ENCODE results near the gene MCCC2. TPM values are rescaled to one million over a fixed set of nuclear protein-coding genes. Genes with fewer than 3 reads are reported as not detected.

Gene MCCC2
- total and polyA plus RNA-seq, 2 experiments from 2014 or later: 18.6 to 34.2 TPM

DNA sequence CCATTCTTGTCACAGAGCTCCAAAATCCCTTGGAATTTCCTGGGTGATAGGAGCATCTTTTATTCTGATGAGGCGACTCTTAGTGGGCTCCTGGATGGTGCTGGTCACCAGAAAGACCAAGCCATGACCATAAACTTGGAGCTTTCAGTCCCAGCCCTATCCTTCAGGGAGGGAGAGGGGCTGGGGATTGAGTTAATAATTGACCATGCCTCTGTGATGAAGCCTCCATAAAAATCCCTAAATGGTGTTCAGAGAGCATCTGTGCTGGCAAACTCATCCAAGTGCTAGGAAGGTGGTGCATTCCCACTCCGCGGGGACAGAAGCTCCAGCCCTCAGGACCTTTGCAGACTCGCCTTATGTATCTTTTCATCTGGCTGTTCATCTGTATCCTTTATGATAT is 28.7 kb downstream of the MCCC2 start:
- H2AFZ ChIP-seq: no peak overlapping the region
- H3K4me3 ChIP-seq: no peak overlapping the region
- no peaks in the 10 kb centered on the region for H3K36me3 ChIP-seq (replicated peaks; ENCODE audit: insufficient read depth, low read depth)
- no peaks in the 10 kb centered on the region for H3K27me3 ChIP-seq
- no peak for TF ChIP-seq EZH2 (IDR thresholded peaks at IDR 0.05; ENCODE audit: borderline replicate concordance)
- TF ChIP-seq, protein P1, sequence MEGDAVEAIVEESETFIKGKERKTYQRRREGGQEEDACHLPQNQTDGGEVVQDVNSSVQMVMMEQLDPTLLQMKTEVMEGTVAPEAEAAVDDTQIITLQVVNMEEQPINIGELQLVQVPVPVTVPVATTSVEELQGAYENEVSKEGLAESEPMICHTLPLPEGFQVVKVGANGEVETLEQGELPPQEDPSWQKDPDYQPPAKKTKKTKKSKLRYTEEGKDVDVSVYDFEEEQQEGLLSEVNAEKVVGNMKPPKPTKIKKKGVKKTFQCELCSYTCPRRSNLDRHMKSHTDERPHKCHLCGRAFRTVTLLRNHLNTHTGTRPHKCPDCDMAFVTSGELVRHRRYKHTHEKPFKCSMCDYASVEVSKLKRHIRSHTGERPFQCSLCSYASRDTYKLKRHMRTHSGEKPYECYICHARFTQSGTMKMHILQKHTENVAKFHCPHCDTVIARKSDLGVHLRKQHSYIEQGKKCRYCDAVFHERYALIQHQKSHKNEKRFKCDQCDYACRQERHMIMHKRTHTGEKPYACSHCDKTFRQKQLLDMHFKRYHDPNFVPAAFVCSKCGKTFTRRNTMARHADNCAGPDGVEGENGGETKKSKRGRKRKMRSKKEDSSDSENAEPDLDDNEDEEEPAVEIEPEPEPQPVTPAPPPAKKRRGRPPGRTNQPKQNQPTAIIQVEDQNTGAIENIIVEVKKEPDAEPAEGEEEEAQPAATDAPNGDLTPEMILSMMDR (IDR thresholded peaks at IDR 0.05; ENCODE audit: poor library complexity): no peak
- no peak for TF ChIP-seq EZH2phosphoT487 (IDR thresholded peaks at IDR 0.05; ENCODE audit: low read depth, severe bottlenecking, unreplicated experiment)
- DNase-seq (ENCODE audit: low spot score): no peak
- no peak overlapping the region for H3K4me2 ChIP-seq
- no peaks in the 10 kb centered on the region for H3K4me1 ChIP-seq (ENCODE audit: insufficient read depth)
- no peaks in the 10 kb centered on the region for H3K9me3 ChIP-seq (ENCODE audit: low read depth)
- H3K9me2 ChIP-seq (replicated peaks; ENCODE audit: insufficient read depth): no peaks in the 10 kb centered on the region
- no peaks in the 10 kb centered on the region for H4K20me1 ChIP-seq (ENCODE audit: insufficient read depth, poor library complexity, severe bottlenecking)
- no peaks in the 10 kb centered on the region for H3K79me2 ChIP-seq
- 89% methylated on average over 4 of the region's 4 CpGs for WGBS (ENCODE audit: low lambda C conversion rate, missing lambda C conversion rate)
- no peak overlapping the region for H3K27ac ChIP-seq

DNA sequence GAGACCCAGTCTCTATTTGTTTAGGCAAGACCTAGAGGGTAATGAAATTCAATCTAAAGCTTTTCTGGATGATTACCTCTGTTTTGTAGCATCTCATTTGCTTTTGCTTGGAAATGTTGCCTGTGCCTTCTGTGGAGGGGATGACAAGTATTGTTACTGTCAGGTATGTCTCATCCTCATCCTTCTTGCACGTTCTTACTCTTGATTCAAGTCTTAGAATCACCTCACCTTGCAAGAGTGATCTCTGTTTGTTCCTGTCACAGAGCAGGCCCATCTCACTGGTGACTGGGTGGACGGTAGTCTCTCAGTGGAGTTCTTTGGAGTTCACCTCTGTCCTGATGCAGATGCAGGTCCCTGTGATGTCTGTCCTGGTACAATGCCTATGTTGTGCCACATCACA is 33.5 kb downstream of the MCCC2 start:
- H4K20me1 ChIP-seq (ENCODE audit: insufficient read depth, poor library complexity, severe bottlenecking): no peaks in the 10 kb centered on the region
- TF ChIP-seq EZH2phosphoT487 (IDR thresholded peaks at IDR 0.05; ENCODE audit: low read depth, severe bottlenecking, unreplicated experiment): no peak
- H3K27me3 ChIP-seq: no peaks in the 10 kb centered on the region
- H3K36me3 ChIP-seq (replicated peaks; ENCODE audit: insufficient read depth, low read depth): no peaks in the 10 kb centered on the region
- no peaks in the 10 kb centered on the region for H3K9me2 ChIP-seq (replicated peaks; ENCODE audit: insufficient read depth)
- no peak for DNase-seq (ENCODE audit: low spot score)
- H3K4me3 ChIP-seq: no peak overlapping the region
- H3K4me1 ChIP-seq (ENCODE audit: insufficient read depth): no peaks in the 10 kb centered on the region
- no peak overlapping the region for H2AFZ ChIP-seq
- no peak overlapping the region for H3K27ac ChIP-seq
- no peaks in the 10 kb centered on the region for H3K79me2 ChIP-seq
- 95% methylated on average over 2 of the region's 2 CpGs for WGBS (ENCODE audit: low lambda C conversion rate, missing lambda C conversion rate)
- H3K4me2 ChIP-seq: no peak overlapping the region
- H3K9me3 ChIP-seq (ENCODE audit: low read depth): no peaks in the 10 kb centered on the region

DNA sequence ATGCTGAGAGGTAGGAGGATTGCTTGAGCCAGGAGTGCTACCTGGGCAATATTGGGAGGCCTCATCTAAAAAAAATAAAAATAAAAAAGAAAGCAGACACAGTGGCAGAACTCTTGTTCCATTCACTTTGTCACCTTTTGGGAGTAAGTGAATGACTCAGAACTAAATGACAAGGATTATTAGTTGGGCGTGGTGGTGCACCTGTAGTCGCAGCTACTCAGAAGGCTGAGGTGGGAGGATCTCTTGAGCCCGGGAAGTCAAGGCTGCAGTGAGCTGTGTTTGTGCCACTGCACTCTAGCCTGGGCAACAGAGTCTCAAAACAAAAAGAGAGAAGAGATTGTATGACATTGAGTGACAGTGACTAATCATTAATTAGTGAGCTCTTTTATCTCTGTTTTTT is 34.1 kb downstream of the MCCC2 start:
- no peak overlapping the region for H3K4me2 ChIP-seq
- no peaks in the 10 kb centered on the region for H4K20me1 ChIP-seq (ENCODE audit: insufficient read depth, poor library complexity, severe bottlenecking)
- 86% methylated on average over 3 of the region's 3 CpGs for WGBS (ENCODE audit: low lambda C conversion rate, missing lambda C conversion rate)
- no peaks in the 10 kb centered on the region for H3K9me2 ChIP-seq (replicated peaks; ENCODE audit: insufficient read depth)
- no peaks in the 10 kb centered on the region for H3K9me3 ChIP-seq (ENCODE audit: low read depth)
- no peak overlapping the region for H3K4me3 ChIP-seq
- TF ChIP-seq EZH2phosphoT487 (IDR thresholded peaks at IDR 0.05; ENCODE audit: low read depth, severe bottlenecking, unreplicated experiment) (no peak), EZH2 (IDR thresholded peaks at IDR 0.05; ENCODE audit: borderline replicate concordance) (no peak)
- TF ChIP-seq, protein P1 (IDR thresholded peaks at IDR 0.05; ENCODE audit: poor library complexity): no peak
- H3K4me1 ChIP-seq (ENCODE audit: insufficient read depth): no peaks in the 10 kb centered on the region
- H3K36me3 ChIP-seq (replicated peaks; ENCODE audit: insufficient read depth, low read depth): no peaks in the 10 kb centered on the region
- no peaks in the 10 kb centered on the region for H3K27me3 ChIP-seq
- no peaks in the 10 kb centered on the region for H3K79me2 ChIP-seq
- no peak for DNase-seq (ENCODE audit: low spot score)
- H2AFZ ChIP-seq: no peak overlapping the region
- no peak overlapping the region for H3K27ac ChIP-seq

DNA sequence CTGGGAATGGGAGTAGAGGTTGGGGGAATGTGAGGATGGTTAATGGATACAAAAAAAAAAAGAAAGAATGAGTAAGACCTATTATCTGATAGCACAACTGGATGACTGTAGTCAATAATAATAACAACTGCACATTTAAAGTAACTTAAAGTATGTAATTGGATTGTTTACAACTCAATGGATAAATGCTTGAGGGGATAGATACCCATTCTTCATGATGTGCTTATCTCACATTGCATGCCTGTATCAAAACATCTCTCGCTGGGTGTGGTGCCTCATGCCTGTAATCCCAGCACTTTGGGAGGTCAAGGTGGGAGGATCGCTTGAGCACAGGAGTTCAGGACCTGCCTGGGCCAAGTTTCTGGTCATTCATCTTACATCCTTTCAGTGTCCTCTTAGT is 34.6 kb downstream of the MCCC2 start:
- Histone ChIP-seq H2AFZ (no peak overlapping the region), H3K4me1 (ENCODE audit: insufficient read depth) (no peaks in the 10 kb centered on the region), H3K9me2 (replicated peaks; ENCODE audit: insufficient read depth) (no peaks in the 10 kb centered on the region), H3K27ac (no peak overlapping the region), H3K27me3 (no peaks in the 10 kb centered on the region), H4K20me1 (ENCODE audit: insufficient read depth, poor library complexity, severe bottlenecking) (no peaks in the 10 kb centered on the region), H3K4me2 (no peak overlapping the region), H3K36me3 (replicated peaks; ENCODE audit: insufficient read depth, low read depth) (no peaks in the 10 kb centered on the region), H3K79me2 (no peaks in the 10 kb centered on the region), H3K9me3 (ENCODE audit: low read depth) (no peaks in the 10 kb centered on the region), H3K4me3 (no peak overlapping the region)
- 92% methylated on average over 2 of the region's 2 CpGs for WGBS (ENCODE audit: low lambda C conversion rate, missing lambda C conversion rate)
- TF ChIP-seq EZH2 (IDR thresholded peaks at IDR 0.05; ENCODE audit: borderline replicate concordance): no peak
- no peak for TF ChIP-seq EZH2phosphoT487 (IDR thresholded peaks at IDR 0.05; ENCODE audit: low read depth, severe bottlenecking, unreplicated experiment)
- TF ChIP-seq, protein P1 (IDR thresholded peaks at IDR 0.05; ENCODE audit: poor library complexity): no peak
- no peak for DNase-seq (ENCODE audit: low spot score)

Measured in hepatocyte (in vitro differentiated cells).